B cell (primary cell): ENCODE measurements around the gene TRAPPC11. TPM values are rescaled to one million over a fixed set of nuclear protein-coding genes. Genes with fewer than 3 reads are reported as not detected.

ENCODE experiments used
- ATAC-seq: fragments of 200-7000 bp; cut with Tn5 transposase; one replicate; pipeline ENCODE4 v1.10.0; 2021; ENCODE audit warnings: low read depth, mild to moderate bottlenecking, moderate number of reproducible peaks, moderate library complexity
- CTCF ChIA-PET: fragments of 350-600 bp; sonication (Branson Sonifier 250); formaldehyde crosslinking; loops from one replicate; lab custom pipeline; 2021; ENCODE audit warnings: antibody characterized with exemption, inconsistent platforms; lab: Charles Lee
- POLR2A ChIA-PET: fragments of 350-600 bp; sonication (Branson Sonifier 250); formaldehyde crosslinking; loops from one replicate; lab custom pipeline; 2021; ENCODE audit warnings: antibody characterized with exemption; lab: Charles Lee
- DNase-seq: peaks from one replicate; pipeline ENCODE4 v3.0.0; 2013
- H2AFZ ChIP-seq: 2 replicates; pipeline ENCODE4 v1.6.1; 2012; ENCODE audit warnings: mild to moderate bottlenecking, low read depth, low read length; ENCODE audit not compliant: insufficient read depth, poor library complexity, severe bottlenecking
- H3K27ac ChIP-seq, 2 donors: 1 replicate in 1 of 2; 2 replicates in 1 of 2; pipeline ENCODE4 v1.5.1; 2012 to 2013; ENCODE audit warnings: low read length in 2 of 2, mild to moderate bottlenecking in 2 of 2, moderate library complexity in 1 of 2
- H3K27me3 ChIP-seq, 4 experiments: fragments of 200-600 bp in 1 of 4; sonication (generic) in 1 of 4; replicated peaks in 1 of 4; 1 replicate in 2 of 4; 2 replicates in 2 of 4; pipeline versions ENCODE4 v1.6.1 to v1.7.0; 2013 to 2016; ENCODE audit warnings: low read length in 3 of 4, mild to moderate bottlenecking in 2 of 4, mixed read lengths in 1 of 4, moderate library complexity in 1 of 4; ENCODE audit not compliant: insufficient read depth in 4 of 4, control insufficient read depth in 3 of 4; ENCODE audit errors: control extremely low read depth in 1 of 4
- H3K36me3 ChIP-seq, 2 experiments: replicated peaks in 1 of 2; 1 replicate in 1 of 2; 2 replicates in 1 of 2; pipeline versions ENCODE4 v1.6.1 to v1.7.1; 2013; ENCODE audit warnings: low read length in 1 of 2; ENCODE audit not compliant: insufficient read depth in 2 of 2, control insufficient read depth in 1 of 2; ENCODE audit errors: control extremely low read depth in 1 of 2, extremely low read depth in 1 of 2
- H3K4me1 ChIP-seq, 2 donors: fragments of 200-600 bp in 1 of 2; sonication (generic) in 1 of 2; 1 replicate in 1 of 2; 2 replicates in 1 of 2; pipeline versions ENCODE4 v1.5.1 to v1.6.1; 2013 to 2017; ENCODE audit warnings: low read length in 2 of 2; ENCODE audit not compliant: control insufficient read depth in 2 of 2, insufficient read depth in 2 of 2
- H3K4me2 ChIP-seq: replicated peaks from 2 replicates; pipeline ENCODE3; 2012; ENCODE audit warnings: mild to moderate bottlenecking, low read depth, low read length; ENCODE audit not compliant: poor library complexity, severe bottlenecking
- H3K4me3 ChIP-seq, 5 experiments: fragments of 200-600 bp in 1 of 5; sonication (generic) in 1 of 5; 1 replicate in 3 of 5; 2 replicates in 2 of 5; pipeline versions ENCODE4 v1.5.1 to v1.7.0; 2011 to 2016; ENCODE audit warnings: low read length in 4 of 5, mild to moderate bottlenecking in 4 of 5, low read depth in 2 of 5, control low read depth in 1 of 5, moderate library complexity in 1 of 5; ENCODE audit not compliant: insufficient read depth in 1 of 5; ENCODE audit errors: control extremely low read depth in 1 of 5, extremely low read depth in 1 of 5
- H3K79me2 ChIP-seq: fragments of 200-600 bp; sonication (generic); one replicate; pipeline ENCODE4 v1.6.0; 2016; ENCODE audit warnings: low read length; ENCODE audit not compliant: control insufficient read depth, insufficient read depth
- H3K9ac ChIP-seq: fragments of 200-600 bp; sonication (generic); 2 replicates; pipeline ENCODE4 v1.6.1; 2017; ENCODE audit warnings: mild to moderate bottlenecking, low read length, moderate library complexity
- H3K9me3 ChIP-seq, 3 donors: one replicate each; pipeline versions ENCODE4 v1.6.1 to v1.7.1; 2013; ENCODE audit warnings: low read length in 2 of 3; ENCODE audit not compliant: control insufficient read depth in 2 of 3, insufficient read depth in 1 of 3; ENCODE audit errors: control extremely low read depth in 1 of 3
- H4K20me1 ChIP-seq: 2 replicates; pipeline ENCODE4 v1.6.0; 2012; ENCODE audit warnings: mild to moderate bottlenecking, low read length; ENCODE audit not compliant: insufficient read depth, control insufficient read depth, poor library complexity, severe bottlenecking
- H3K27ac Mint-ChIP-seq: one replicate; pipeline ENCODE4 v1.8.0; 2021; ENCODE audit warnings: mixed read lengths
- H3K27me3 Mint-ChIP-seq: one replicate; pipeline ENCODE4 v1.8.0; 2021; ENCODE audit warnings: mixed read lengths
- H3K4me1 Mint-ChIP-seq: one replicate; pipeline ENCODE4 v1.8.0; 2021; ENCODE audit warnings: mixed read lengths
- H3K4me3 Mint-ChIP-seq: one replicate; pipeline ENCODE4 v1.8.0; 2021; ENCODE audit warnings: mixed read lengths
- H3K9me3 Mint-ChIP-seq: one replicate; pipeline ENCODE4 v1.8.0; 2022; ENCODE audit warnings: mixed read lengths; ENCODE audit not compliant: insufficient read depth
- EZH2 ChIP-seq: IDR thresholded peaks from 2 replicates; pipeline ENCODE4 v1.6.1; 2012; ENCODE audit warnings: borderline replicate concordance, low read depth, mild to moderate bottlenecking, moderate library complexity, low read length; ENCODE audit not compliant: insufficient read depth, poor library complexity, severe bottlenecking
- WGBS: methylation state at CpG from one replicate; pipeline ENCODE4 v1.1.5; 2013; ENCODE audit warnings: missing lambda C conversion rate; ENCODE audit not compliant: insufficient coverage; 5-methylcytosine and 5-hydroxymethylcytosine counted together
- intact Hi-C: fragments of 100-400 bp; cut with micrococcal nuclease; formaldehyde crosslinking; loops from one replicate; pipeline ENCODE4 v1.10.0; 2022
- polyA plus RNA-seq: library from polyadenylated mRNA; depleted of rRNA; stranded (reverse); fragments of >200 nt; gene quantifications from 2 replicates; pipeline ENCODE4 v1.2.3, GENCODE V29; 2012
- total RNA-seq, 2 donors: library from RNA; stranded (reverse); fragments of 120-200 nt in 1 of 2; gene quantifications; 1 replicate in 1 of 2; 2 replicates in 1 of 2; pipeline versions ENCODE4 v1.2.3 to v1.2.4, GENCODE V29; 2013 to 2022
- TF ChIP-seq, protein P1 (sequence below): fragments of 200-600 bp; IDR thresholded peaks from one replicate; pipeline ENCODE4 v1.8.0; 2022; ENCODE audit warnings: antibody characterized with exemption, mild to moderate bottlenecking

Gene TRAPPC11
- total and polyA plus RNA-seq, 2 donors (not counting 1 experiment from before 2014, with no cell fraction given): 23.5 to 53.8 TPM

DNA sequence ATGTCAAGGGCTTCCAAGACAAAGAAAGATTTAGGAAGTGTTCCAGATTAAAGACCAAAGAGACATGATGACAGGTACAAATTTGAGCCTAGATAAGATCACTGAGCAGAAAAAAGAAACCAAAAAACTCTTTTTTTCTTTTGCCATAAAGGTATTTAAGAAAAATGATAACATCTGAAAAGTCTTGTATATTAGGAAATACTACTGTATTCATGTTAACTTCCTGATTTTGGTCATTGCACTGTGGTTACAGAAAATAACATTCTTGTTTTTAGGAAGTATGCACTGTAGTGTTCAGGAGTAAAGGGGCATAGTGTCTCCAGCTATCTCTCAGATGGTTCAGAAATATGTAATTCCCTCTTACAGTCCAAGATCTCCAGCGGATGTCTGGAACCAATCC is 37.2 kb upstream of the TRAPPC11 start:
- H3K4me1 ChIP-seq: no peaks in the 10 kb centered on the region
- TF ChIP-seq EZH2: no peak
- TF ChIP-seq, protein P1, sequence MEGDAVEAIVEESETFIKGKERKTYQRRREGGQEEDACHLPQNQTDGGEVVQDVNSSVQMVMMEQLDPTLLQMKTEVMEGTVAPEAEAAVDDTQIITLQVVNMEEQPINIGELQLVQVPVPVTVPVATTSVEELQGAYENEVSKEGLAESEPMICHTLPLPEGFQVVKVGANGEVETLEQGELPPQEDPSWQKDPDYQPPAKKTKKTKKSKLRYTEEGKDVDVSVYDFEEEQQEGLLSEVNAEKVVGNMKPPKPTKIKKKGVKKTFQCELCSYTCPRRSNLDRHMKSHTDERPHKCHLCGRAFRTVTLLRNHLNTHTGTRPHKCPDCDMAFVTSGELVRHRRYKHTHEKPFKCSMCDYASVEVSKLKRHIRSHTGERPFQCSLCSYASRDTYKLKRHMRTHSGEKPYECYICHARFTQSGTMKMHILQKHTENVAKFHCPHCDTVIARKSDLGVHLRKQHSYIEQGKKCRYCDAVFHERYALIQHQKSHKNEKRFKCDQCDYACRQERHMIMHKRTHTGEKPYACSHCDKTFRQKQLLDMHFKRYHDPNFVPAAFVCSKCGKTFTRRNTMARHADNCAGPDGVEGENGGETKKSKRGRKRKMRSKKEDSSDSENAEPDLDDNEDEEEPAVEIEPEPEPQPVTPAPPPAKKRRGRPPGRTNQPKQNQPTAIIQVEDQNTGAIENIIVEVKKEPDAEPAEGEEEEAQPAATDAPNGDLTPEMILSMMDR: no peak
- no peaks in the 10 kb centered on the region for H3K79me2 ChIP-seq
- CTCF ChIA-PET: no interaction called here
- H3K4me3 Mint-ChIP-seq: no peak overlapping the region
- H3K4me3 ChIP-seq: no peak overlapping the region
- no peak for DNase-seq
- H2AFZ ChIP-seq: no peak overlapping the region
- H3K9me3 ChIP-seq: no peaks in the 10 kb centered on the region
- no peaks in the 10 kb centered on the region for H4K20me1 ChIP-seq
- H3K9me3 Mint-ChIP-seq: no peaks in the 10 kb centered on the region
- no peak overlapping the region for H3K9ac ChIP-seq
- no peaks in the 10 kb centered on the region for H3K36me3 ChIP-seq
- H3K4me1 Mint-ChIP-seq: no peaks in the 10 kb centered on the region
- intact Hi-C loops: no loop called here
- H3K27me3 ChIP-seq: no peaks in the 10 kb centered on the region
- no peak overlapping the region for H3K27ac Mint-ChIP-seq
- no CpG with 5 or more reads among the region's 1 CpG for WGBS
- ATAC-seq: no peak
- no peak overlapping the region for H3K27ac ChIP-seq
- POLR2A ChIA-PET: no interaction called here
- no peak overlapping the region for H3K4me2 ChIP-seq
- H3K27me3 Mint-ChIP-seq: peaks cover 5% of the 10 kb centered on the region

DNA sequence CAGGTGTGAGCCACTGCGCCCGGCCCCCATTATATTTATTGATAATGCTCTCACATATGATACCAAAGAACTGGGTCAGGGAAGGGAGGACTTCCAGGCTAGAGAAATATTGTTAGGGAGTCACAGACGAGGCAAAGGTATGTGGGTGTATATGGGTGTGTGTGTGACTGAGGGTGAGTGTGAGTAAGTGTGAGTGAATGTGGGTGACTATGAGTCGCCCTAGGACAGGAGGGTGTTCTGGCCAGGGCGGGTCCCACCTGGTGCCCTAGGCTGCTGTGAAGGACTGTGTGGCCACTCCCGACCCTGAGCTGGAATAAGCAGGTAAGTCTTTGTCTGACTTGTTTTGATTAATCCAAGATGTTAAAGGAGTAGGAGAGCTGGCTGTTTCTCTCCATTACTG is 34.5 kb upstream of the TRAPPC11 start:
- Histone ChIP-seq H3K79me2 (no peaks in the 10 kb centered on the region), H3K27ac (no peak overlapping the region), H3K4me3 (no peak overlapping the region), H3K4me1 (no peaks in the 10 kb centered on the region), H3K36me3 (no peaks in the 10 kb centered on the region), H3K27me3 (no peaks in the 10 kb centered on the region), H3K9ac (no peak overlapping the region), H3K4me2 (no peak overlapping the region), H2AFZ (no peak overlapping the region), H4K20me1 (no peaks in the 10 kb centered on the region), H3K9me3 (no peaks in the 10 kb centered on the region)
- no peak overlapping the region for H3K27ac Mint-ChIP-seq
- ChIA-PET POLR2A (no interaction called here), CTCF (no interaction called here)
- no peak for TF ChIP-seq EZH2
- TF ChIP-seq, protein P1: no peak
- 78% methylated on average over 4 of the region's 6 CpGs for WGBS
- intact Hi-C loops: no loop called here
- H3K27me3 Mint-ChIP-seq: peaks cover 5% of the 10 kb centered on the region
- ATAC-seq (no peak), DNase-seq (no peak)
- no peak overlapping the region for H3K4me3 Mint-ChIP-seq
- no peaks in the 10 kb centered on the region for H3K4me1 Mint-ChIP-seq
- no peaks in the 10 kb centered on the region for H3K9me3 Mint-ChIP-seq
